NCI-H1105 (cell line): Measurements from ENCODE around the gene FBXO45.
"Not testable (repeated sequence)": the region's sequence is repeated elsewhere in the genome, so short reads cannot be mapped to it uniquely, and the experiment has no call there.

ENCODE experiments used
- DNase-seq: peaks from one replicate; lab custom pipeline; 2025; lab: John Stamatoyannopoulos, UW

FBXO45 gene

GRCh38 chr3:196568246-196569002 lies at the start of gene FBXO45, which contains the start of gene WDR53:
Gene FBXO45, plus strand, starts transcription at chr3:196568660. Its CDS starts 325 bp downstream, at chr3:196568985.
Gene WDR53, minus strand, starts transcription at chr3:196568554. Its CDS starts 7,079 bp downstream, at chr3:196561475.
- peak; percentile 99 for DNase-seq

GRCh38 chr3:196518966-196519717 lies 49.3 kb upstream of the FBXO45 start:
- DNase-seq, result peak; percentile 72

- no peak for DNase-seq
These were observed 48.8 kb upstream of the FBXO45 start for GRCh38 chr3:196519718-196520082.

GRCh38 chr3:196521291-196521690 lies 47.2 kb upstream of the FBXO45 start:
- not testable (repeated sequence) for DNase-seq

GRCh38 chr3:196523841-196524240 lies 44.6 kb upstream of the FBXO45 start:
- DNase-seq, result no peak

GRCh38 chr3:196524527-196524926 lies 43.9 kb upstream of the FBXO45 start:
- no peak for DNase-seq

- DNase-seq, result no peak
These were observed 43.3 kb upstream of the FBXO45 start for GRCh38 chr3:196525141-196525540.

GRCh38 chr3:196528639-196529233 lies 39.7 kb upstream of the FBXO45 start:
- peak; percentile 53 for DNase-seq

GRCh38 chr3:196531418-196531817 lies 37.0 kb upstream of the FBXO45 start:
- DNase-seq, result no peak

GRCh38 chr3:196533260-196533681 lies 35.2 kb upstream of the FBXO45 start:
- no peak for DNase-seq

GRCh38 chr3:196537319-196537984 lies 31.0 kb upstream of the FBXO45 start:
- DNase-seq, result no peak

GRCh38 chr3:196541684-196542445 lies 26.6 kb upstream of the FBXO45 start:
- no peak for DNase-seq

GRCh38 chr3:196544491-196544992 lies 23.9 kb upstream of the FBXO45 start:
- DNase-seq, result no peak

GRCh38 chr3:196546537-196546936 lies 21.9 kb upstream of the FBXO45 start:
- no peak for DNase-seq

- DNase-seq, result no peak
These were observed 21.4 kb upstream of the FBXO45 start for GRCh38 chr3:196547067-196547466.

GRCh38 chr3:196549312-196549711 lies 19.1 kb upstream of the FBXO45 start:
- DNase-seq, result not testable (repeated sequence)

- not testable (repeated sequence) for DNase-seq
These were observed 18.3 kb upstream of the FBXO45 start for GRCh38 chr3:196550172-196550571.

- no peak for DNase-seq
These were observed 16.2 kb upstream of the FBXO45 start for GRCh38 chr3:196552253-196552652.

- DNase-seq, result no peak
These were observed 14.9 kb upstream of the FBXO45 start for GRCh38 chr3:196553551-196553950.

GRCh38 chr3:196554205-196554604 lies 14.3 kb upstream of the FBXO45 start:
- DNase-seq, result no peak

- no peak for DNase-seq
These were observed 13.2 kb upstream of the FBXO45 start for GRCh38 chr3:196555295-196555694.
